Measurements from ENCODE around the gene OTOG. TPM values are rescaled to one million over a fixed set of nuclear protein-coding genes. Genes with fewer than 3 reads are reported as not detected.

Gene OTOG
- total and polyA plus RNA-seq, 9 donors, result not detected

- TF ChIP-seq POLR2A (IDR thresholded peaks at IDR 0.05), result no peak
- TF ChIP-seq EP300 (IDR thresholded peaks at IDR 0.05), result no peak
- TF ChIP-seq CTCF (IDR thresholded peaks at IDR 0.05), result no peak
- WGBS, 3 donors, result 90 to 94% (median 93%) methylated on average over 3 of the region's 3 CpGs
- no peak for DNase-seq
- Histone ChIP-seq H3K27me3 (no peaks in the 10 kb centered on the region), H3K27ac (no peak overlapping the region), H3K4me3 (no peak overlapping the region), H3K36me3 (no peaks in the 10 kb centered on the region), H3K9me3 (no peaks in the 10 kb centered on the region), H3K4me1 (ENCODE audit: insufficient read depth) (no peaks in the 10 kb centered on the region)
- intact Hi-C loops (cut with DNase I), result no loop called here
Observed at GRCh38 chr11:17573526-17573925, 26.5 kb downstream of the OTOG start.

- no peaks in the 10 kb centered on the region for H3K9me3 ChIP-seq
- WGBS, 3 donors, result 82 to 86% (median 86%) methylated on average over 6 to 9 of the region's 9 CpGs
- DNase-seq, result no peak
- no peaks in the 10 kb centered on the region for H3K27me3 ChIP-seq
- TF ChIP-seq POLR2A (IDR thresholded peaks at IDR 0.05), result no peak
- no peak for TF ChIP-seq CTCF (IDR thresholded peaks at IDR 0.05)
- TF ChIP-seq EP300 (IDR thresholded peaks at IDR 0.05), result no peak
- H3K36me3 ChIP-seq, result no peaks in the 10 kb centered on the region
- no peak overlapping the region for H3K4me3 ChIP-seq
- H3K4me1 ChIP-seq (ENCODE audit: insufficient read depth), result no peaks in the 10 kb centered on the region
- H3K27ac ChIP-seq, result no peak overlapping the region
- intact Hi-C loops (cut with DNase I), result no loop called here
Observed at GRCh38 chr11:17574141-17575091, 27.4 kb downstream of the OTOG start.

- WGBS, 3 donors, result 76 to 78% (median 78%) methylated on average over 16 of the region's 16 CpGs
- H3K36me3 ChIP-seq, result no peaks in the 10 kb centered on the region
Observed at GRCh38 chr11:17575431-17576425, 28.7 kb downstream of the OTOG start.

More at GRCh38 chr11:17575431-17576425, 28.7 kb downstream of the OTOG start:
- Histone ChIP-seq H3K4me1 (ENCODE audit: insufficient read depth) (no peaks in the 10 kb centered on the region), H3K9me3 (no peaks in the 10 kb centered on the region), H3K4me3 (no peak overlapping the region), H3K27ac (no peak overlapping the region), H3K27me3 (no peaks in the 10 kb centered on the region)
- TF ChIP-seq CTCF (IDR thresholded peaks at IDR 0.05) (no peak), POLR2A (IDR thresholded peaks at IDR 0.05) (no peak), EP300 (IDR thresholded peaks at IDR 0.05) (no peak)
- no peak for DNase-seq
- intact Hi-C loops (cut with DNase I), result no loop called here

Measured in ovary (tissue), 9 donors.